ENCODE data around the gene SLC39A11. TPM values are rescaled to one million over a fixed set of nuclear protein-coding genes. Genes with fewer than 3 reads are reported as not detected.
"Not testable (repeated sequence)": the region's sequence is repeated elsewhere in the genome, so short reads cannot be mapped to it uniquely, and the experiment has no call there.

SLC39A11 gene
- total RNA-seq, 3 donors from 2014 or later = 31.6 to 71.6 (median 51.6) TPM

GRCh38 chr17:72643575-72644216, 448.8 kb downstream of the SLC39A11 start:
- no peak for DNase-seq
- Histone ChIP-seq H3K9me3 (no peaks in the 10 kb centered on the region), H3K4me3 (no peak overlapping the region), H3K36me3 (ENCODE audit: low read depth) (no peaks in the 10 kb centered on the region), H3K4me1 (ENCODE audit: low read depth) (peaks cover 14% of the 10 kb centered on the region)
- intact Hi-C loops (cut with DNase I, micrococcal nuclease) = no loop called here
- no peak for TF ChIP-seq CTCF (IDR thresholded peaks at IDR 0.05)
- ATAC-seq = no peak

GRCh38 chr17:72642720-72643119, 449.8 kb downstream of the SLC39A11 start:
- TF ChIP-seq CTCF (IDR thresholded peaks at IDR 0.05) = no peak
- intact Hi-C loops (cut with DNase I, micrococcal nuclease) = no loop called here
- ATAC-seq (no peak), DNase-seq (no peak)
- no peaks in the 10 kb centered on the region for H3K9me3 ChIP-seq
- peaks cover 14% of the 10 kb centered on the region for H3K4me1 ChIP-seq (ENCODE audit: low read depth)
- no peaks in the 10 kb centered on the region for H3K36me3 ChIP-seq (ENCODE audit: low read depth)
- no peak overlapping the region for H3K4me3 ChIP-seq

- intact Hi-C loops (cut with DNase I, micrococcal nuclease) = no loop called here
- DNase-seq (peak; percentile 83 to 92 (median 87)), ATAC-seq (peak; percentile 97)
- Histone ChIP-seq H3K4me1 (ENCODE audit: low read depth) (peaks cover 14% of the 10 kb centered on the region), H3K9me3 (no peaks in the 10 kb centered on the region), H3K36me3 (ENCODE audit: low read depth) (no peaks in the 10 kb centered on the region), H3K4me3 (no peak overlapping the region)
- no peak for TF ChIP-seq CTCF (IDR thresholded peaks at IDR 0.05)
These were observed 451.9 kb downstream of the SLC39A11 start for GRCh38 chr17:72640415-72641165.

GRCh38 chr17:72639711-72640110, 452.8 kb downstream of the SLC39A11 start:
- Histone ChIP-seq H3K4me1 (ENCODE audit: low read depth) (peaks cover 23% of the 10 kb centered on the region), H3K9me3 (no peaks in the 10 kb centered on the region), H3K4me3 (no peak overlapping the region), H3K36me3 (ENCODE audit: low read depth) (no peaks in the 10 kb centered on the region)
- TF ChIP-seq CTCF (IDR thresholded peaks at IDR 0.05) = no peak
- peak; percentile 34 for ATAC-seq
- no peak for DNase-seq
- intact Hi-C loops (cut with DNase I, micrococcal nuclease) = no loop called here

GRCh38 chr17:72638932-72639331, 453.6 kb downstream of the SLC39A11 start:
- ATAC-seq; H3K36me3 ChIP-seq (ENCODE audit: low read depth); intact Hi-C loops (cut with DNase I, micrococcal nuclease); DNase-seq; H3K4me3 ChIP-seq; H3K9me3 ChIP-seq: not testable (repeated sequence)
- H3K4me1 ChIP-seq (ENCODE audit: low read depth) = peaks cover 24% of the 10 kb centered on the region

GRCh38 chr17:72635034-72635635, 457.4 kb downstream of the SLC39A11 start:
- Histone ChIP-seq H3K4me3 (no peak overlapping the region), H3K36me3 (ENCODE audit: low read depth) (no peaks in the 10 kb centered on the region), H3K4me1 (ENCODE audit: low read depth) (peaks cover 34% of the 10 kb centered on the region), H3K9me3 (no peaks in the 10 kb centered on the region)
- TF ChIP-seq CTCF (IDR thresholded peaks at IDR 0.05) = no peak
- ATAC-seq (no peak), DNase-seq (peak in 1 of 3 donors; percentile 49)
- intact Hi-C loops (cut with DNase I, micrococcal nuclease) = no loop called here
